ENCODE data around the gene ATG16L1.

Gene ATG16L1

DNA sequence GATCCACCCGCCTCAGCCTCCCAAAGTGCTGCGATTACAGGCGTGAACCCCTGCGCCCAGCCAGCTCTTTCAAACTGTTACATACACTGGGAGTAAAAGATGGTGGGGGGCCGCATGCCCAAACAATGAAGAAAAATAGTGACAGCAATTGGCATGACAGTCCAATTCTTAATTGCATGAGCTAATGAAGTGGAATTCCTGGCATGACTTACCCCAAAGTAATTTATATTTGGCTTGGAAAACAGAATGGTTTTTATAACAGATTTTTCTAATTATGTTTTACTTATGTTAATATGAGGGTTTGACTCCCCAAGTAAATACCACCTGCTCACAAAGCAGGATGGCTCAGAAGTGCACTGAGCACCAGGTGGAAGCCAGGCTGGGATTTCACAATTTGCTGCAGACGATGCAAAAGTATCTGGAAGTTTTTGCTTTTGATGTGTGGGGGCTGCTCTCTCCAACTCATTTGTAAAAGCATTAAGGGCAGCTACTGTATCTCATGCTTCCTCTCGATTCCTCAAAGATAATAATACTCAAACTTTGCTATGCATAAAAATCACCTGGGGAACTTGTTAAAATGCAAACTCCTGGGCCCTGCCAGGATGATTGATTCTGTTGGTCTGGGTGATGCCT lies 24.0 kb upstream of the ATG16L1 start:
- TF ChIP-seq, protein P1, sequence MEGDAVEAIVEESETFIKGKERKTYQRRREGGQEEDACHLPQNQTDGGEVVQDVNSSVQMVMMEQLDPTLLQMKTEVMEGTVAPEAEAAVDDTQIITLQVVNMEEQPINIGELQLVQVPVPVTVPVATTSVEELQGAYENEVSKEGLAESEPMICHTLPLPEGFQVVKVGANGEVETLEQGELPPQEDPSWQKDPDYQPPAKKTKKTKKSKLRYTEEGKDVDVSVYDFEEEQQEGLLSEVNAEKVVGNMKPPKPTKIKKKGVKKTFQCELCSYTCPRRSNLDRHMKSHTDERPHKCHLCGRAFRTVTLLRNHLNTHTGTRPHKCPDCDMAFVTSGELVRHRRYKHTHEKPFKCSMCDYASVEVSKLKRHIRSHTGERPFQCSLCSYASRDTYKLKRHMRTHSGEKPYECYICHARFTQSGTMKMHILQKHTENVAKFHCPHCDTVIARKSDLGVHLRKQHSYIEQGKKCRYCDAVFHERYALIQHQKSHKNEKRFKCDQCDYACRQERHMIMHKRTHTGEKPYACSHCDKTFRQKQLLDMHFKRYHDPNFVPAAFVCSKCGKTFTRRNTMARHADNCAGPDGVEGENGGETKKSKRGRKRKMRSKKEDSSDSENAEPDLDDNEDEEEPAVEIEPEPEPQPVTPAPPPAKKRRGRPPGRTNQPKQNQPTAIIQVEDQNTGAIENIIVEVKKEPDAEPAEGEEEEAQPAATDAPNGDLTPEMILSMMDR (conservative IDR thresholded peaks at IDR 0.05; ENCODE audit: low read length) = no peak
- H3K4me3 ChIP-seq (ENCODE audit: low read length) = no peak overlapping the region
- DNase-seq (ENCODE audit: low read depth) = no peak

DNA sequence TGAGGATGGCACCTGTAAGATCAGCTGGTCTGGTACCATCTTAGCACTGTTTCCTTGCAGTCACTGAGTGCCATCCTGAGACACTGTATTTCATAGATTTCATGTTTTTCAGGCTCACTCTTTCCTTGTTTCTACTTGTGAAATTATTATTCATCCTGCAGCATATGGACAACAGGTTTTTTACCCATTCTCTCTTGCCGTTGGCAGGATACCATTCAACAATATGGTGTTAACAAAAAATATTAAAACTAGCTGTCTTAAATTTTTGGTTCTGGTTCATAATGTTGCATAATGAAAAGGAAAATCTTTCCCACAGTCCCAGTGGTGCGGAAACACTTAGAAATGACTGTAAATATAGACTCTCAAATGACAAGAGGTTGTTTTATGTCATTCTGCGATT lies 23.1 kb upstream of the ATG16L1 start:
- DNase-seq (ENCODE audit: low read depth) = peak; percentile 55
- H3K4me3 ChIP-seq (ENCODE audit: low read length) = no peak overlapping the region
- TF ChIP-seq, protein P1 (conservative IDR thresholded peaks at IDR 0.05; ENCODE audit: low read length) = no peak

DNA sequence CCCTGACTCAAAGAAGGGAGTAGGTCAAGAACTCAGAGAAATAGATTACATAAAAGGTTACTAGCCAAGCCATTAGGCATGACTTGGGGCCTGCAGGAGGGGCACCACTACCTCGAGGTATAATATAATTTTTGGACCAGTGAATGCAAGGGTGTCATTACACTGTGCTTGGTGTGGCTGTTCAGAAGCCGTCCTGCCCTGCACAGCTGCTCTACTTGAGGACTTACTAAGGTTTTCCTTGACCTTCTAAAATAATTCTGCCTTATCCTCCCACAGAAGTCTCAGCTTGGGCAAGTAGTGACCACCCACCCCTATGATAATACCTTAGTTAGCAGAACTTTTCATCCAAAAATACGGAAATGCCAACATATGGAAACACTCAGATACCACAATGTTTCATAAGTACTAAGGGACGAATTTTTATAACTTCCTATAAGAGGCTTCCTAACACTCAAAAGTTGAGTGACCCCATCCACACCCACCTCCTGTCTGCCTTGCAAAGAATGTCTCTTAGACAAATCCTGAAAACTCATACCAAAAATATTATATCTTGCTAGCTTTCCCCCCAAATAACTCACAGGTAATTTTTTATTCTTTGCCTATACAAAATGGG lies 17.7 kb upstream of the ATG16L1 start:
- H3K4me3 ChIP-seq (ENCODE audit: low read length) = no peak overlapping the region
- DNase-seq (ENCODE audit: low read depth) = no peak
- TF ChIP-seq, protein P1 (conservative IDR thresholded peaks at IDR 0.05; ENCODE audit: low read length) = no peak

DNA sequence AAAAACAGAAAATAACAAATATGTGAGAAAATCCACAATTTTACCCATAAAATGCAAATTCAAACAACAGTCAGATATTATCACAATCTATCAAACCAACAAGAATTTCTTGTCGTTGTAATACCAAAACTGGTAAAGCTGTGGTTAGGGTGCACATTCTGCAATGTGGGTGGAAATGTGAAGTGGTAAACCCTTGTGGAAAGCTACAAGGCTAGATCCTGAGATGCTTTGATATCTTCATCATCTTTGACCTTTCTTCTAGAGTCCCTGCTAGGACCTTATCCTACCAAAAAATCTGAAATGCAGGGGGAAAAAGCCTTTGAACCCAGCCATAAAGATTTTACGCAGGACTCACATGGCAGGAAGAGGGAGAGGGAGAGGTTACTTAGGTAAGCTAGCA lies 17.2 kb upstream of the ATG16L1 start:
- no peak overlapping the region for H3K4me3 ChIP-seq (ENCODE audit: low read length)
- no peak for DNase-seq (ENCODE audit: low read depth)
- TF ChIP-seq, protein P1 (conservative IDR thresholded peaks at IDR 0.05; ENCODE audit: low read length) = no peak

DNA sequence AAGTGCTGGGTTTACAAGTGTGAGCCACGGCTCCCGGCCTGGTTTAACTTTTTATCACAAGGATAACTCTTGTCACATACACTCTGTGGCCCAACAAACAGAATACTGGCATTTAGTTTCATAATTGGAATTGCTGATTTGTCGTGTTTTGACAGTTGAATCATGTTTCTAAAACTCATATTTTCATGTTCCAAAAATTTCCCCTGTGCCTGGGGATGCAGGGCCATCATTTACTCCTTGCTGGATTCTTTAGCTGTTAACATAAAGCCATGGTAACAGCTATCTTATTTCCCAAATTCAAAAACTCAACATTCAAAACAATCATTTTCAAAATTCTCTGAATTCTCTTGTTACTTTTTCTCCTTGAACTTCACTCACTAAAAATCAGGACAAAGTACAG lies 16.5 kb upstream of the ATG16L1 start:
- DNase-seq (ENCODE audit: low read depth) = no peak
- TF ChIP-seq, protein P1 (conservative IDR thresholded peaks at IDR 0.05; ENCODE audit: low read length) = no peak
- H3K4me3 ChIP-seq (ENCODE audit: low read length) = no peak overlapping the region

DNA sequence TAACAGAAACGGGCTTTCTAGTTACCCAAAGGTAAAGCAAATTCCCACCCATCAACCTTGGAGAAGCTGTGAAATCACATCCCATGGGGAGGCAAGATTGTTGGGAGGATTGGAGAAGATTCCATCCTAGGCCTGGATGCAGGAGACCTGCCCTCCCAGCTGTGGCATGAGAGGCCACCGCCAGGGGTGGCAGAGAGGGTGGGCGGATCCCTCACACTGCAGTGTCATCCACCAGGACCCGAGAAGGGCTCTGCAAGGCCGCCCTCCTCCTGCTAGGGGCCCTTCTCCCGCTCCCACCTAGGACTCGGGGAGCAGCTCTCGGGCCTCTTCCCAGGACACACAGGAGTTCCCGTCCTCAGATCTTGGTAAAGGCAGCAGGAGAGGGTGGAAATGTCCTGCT lies 15.5 kb upstream of the ATG16L1 start:
- H3K4me3 ChIP-seq (ENCODE audit: low read length) = no peak overlapping the region
- DNase-seq (ENCODE audit: low read depth) = no peak

More for the DNA sequence above, 15.5 kb upstream of the ATG16L1 start:
- TF ChIP-seq, protein P1 (conservative IDR thresholded peaks at IDR 0.05; ENCODE audit: low read length) = no peak

All from AG10803 (cell line).